A204.1 (cell line): ENCODE results near the gene CNPY2.
"Not testable (repeated sequence)": the region's sequence is repeated elsewhere in the genome, so short reads cannot be mapped to it uniquely, and the experiment has no call there.

Experiments
- FAIRE-seq: peaks from 2 replicates; lab custom pipeline; 2012; peaks lifted over from hg19 to GRCh38; lab: Jason Lieb, UNC

The CNPY2 gene

DNA sequence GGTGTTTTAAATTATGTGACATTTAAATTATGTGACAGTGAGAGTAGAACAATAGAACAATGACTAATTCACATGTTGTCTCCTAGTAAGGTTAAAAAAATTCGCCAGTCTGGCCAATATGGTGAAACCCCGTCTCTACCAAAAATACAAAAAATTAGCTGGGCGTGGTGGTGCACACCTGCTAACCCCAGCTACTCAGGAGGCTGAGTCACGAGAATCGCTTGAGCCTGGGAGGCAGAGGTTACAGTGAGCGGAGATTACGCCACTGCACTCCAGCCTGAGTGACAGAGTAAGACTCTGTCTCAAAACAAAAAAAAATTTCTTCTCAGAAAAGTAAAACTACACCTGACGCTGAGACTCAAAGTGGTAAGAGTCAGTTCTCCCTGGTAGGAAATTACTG is 18.4 kb downstream of the CNPY2 start:
- no peak for FAIRE-seq

GRCh38 chr12:56296295-56296694 is 19.5 kb downstream of the CNPY2 start:
- FAIRE-seq, result no peak

- no peak for FAIRE-seq
These were observed 22.0 kb downstream of the CNPY2 start for GRCh38 chr12:56293795-56294194.

DNA sequence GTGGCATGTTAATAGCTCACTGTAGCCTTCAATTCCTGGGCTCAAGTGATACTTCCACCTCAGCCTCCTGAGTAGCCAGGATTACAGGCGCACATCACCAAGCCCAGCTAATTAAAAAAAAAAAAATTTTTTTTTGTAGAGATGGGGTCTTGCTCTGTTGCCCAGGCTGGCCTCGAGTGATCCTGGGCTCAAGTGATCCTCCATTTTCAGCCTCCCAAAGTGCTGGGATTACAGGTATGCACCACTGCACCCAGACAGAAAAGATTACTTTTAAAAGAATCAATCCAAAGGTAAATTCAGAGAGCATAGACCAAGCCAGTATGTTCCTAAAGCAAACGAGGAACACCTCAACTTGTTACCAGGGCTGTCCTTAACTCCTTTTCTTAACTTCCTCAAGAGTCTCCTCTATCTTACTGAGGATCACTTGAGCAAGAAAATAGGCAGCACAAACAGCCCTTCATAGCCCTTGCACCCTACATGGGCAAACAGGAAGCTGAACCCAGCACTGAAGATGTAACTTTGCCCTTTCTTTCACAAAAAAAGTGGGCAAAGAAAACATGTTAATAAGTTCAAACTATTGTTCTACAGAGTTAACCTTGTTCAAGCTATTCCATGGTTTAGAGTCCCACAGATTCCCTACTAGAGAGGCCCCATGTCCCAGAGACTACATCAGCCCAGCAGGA is 26.9 kb downstream of the CNPY2 start:
- FAIRE-seq, result no peak

DNA sequence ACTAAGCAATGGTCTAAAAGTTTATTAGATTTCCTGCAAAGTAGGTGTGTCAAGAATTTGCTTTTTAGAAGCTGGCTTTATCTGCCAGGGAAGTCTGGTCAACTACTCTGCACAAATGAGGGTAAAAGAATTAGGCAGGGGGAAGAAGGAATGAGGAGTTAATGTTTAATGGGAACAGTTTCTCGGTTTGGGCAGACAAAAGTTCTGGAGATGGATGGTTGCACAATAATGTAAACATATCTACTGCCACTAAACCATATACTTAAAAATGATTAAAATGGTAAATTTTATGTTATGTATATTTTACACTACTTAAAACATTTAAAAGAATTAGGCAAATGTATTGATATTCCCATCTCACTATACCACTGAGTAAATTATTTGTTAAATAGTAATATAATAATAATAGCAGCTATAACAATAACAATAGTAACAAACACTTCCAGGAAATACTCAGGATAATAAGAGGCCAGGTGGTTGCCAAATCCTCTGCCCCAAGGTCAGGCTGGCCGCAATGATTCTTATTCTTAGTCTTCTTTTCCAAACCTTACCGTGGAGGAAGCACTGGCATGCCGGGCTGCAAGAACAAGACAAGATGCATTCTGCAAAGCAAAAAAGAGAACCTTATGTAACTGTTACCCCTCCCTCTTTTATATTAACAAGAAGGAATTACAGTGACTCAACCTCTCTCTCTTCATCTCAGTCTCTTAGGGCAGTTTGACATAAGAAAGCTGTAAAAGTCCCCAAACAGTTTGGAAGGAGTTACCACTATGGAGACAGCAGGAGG is 29.6 kb downstream of the CNPY2 start:
- FAIRE-seq, result no peak

GRCh38 chr12:56284263-56284662 is 31.5 kb downstream of the CNPY2 start:
- FAIRE-seq, result not testable (repeated sequence)

- no peak for FAIRE-seq
These were observed 33.2 kb downstream of the CNPY2 start for GRCh38 chr12:56282579-56282978.

DNA sequence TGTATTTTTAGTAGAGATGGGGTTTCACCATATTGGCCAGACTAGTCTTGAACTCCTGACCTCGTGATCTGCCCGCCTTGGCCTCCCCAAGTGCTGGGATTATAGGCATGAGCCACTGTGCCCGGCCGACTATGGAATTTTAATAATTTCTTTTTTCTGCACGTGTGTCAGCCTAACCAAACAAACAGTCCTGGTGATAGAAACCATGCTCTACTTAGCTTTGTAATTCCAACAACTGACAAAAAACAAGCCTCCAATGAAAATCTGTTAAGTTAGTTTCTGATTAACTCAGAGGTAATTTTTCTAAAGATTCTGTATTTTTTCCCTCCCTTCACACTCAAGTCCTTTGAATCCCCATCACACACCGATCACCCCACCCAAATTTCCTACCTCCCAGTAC is 33.8 kb downstream of the CNPY2 start:
- FAIRE-seq, result no peak

- FAIRE-seq, result no peak
These were observed 34.9 kb downstream of the CNPY2 start for GRCh38 chr12:56280849-56281248.

GRCh38 chr12:56278905-56279304 is 36.9 kb downstream of the CNPY2 start:
- no peak for FAIRE-seq

GRCh38 chr12:56274299-56274698 is 41.5 kb downstream of the CNPY2 start:
- no peak for FAIRE-seq

- not testable (repeated sequence) for FAIRE-seq
These were observed 43.3 kb downstream of the CNPY2 start for GRCh38 chr12:56272468-56272867.

GRCh38 chr12:56271031-56271430 is 44.8 kb downstream of the CNPY2 start:
- no peak for FAIRE-seq

DNA sequence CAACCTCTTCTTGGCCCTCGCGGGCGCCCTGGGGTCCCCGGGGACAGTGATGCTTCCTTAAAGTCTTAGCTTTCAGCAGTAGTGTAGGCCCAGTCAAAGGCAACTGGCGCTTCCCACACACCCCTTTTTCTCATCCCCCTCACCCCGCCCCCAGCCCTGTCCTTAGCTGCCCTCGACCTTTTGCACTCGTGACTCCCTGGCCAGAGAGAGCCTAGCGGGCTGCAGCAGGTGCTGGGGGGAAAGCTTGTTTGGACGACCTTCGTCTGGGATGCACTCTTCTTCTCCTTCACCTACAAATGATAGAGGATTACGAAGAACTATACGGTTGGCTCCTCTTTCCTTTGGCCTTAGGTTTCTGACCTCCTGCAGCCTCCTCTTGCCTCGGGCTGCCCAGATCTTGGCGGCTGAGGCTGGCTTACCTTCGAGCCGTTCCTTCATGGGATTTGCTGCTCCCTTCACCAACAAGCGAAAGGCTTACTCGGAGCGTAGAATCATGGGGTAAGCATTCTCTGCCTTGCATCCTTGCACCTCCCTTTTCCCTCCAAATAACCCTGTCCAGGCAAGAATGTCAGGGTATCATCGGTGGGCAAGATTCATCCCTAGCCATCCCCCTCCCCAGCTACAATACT is 48.2 kb downstream of the CNPY2 start:
- no peak for FAIRE-seq

DNA sequence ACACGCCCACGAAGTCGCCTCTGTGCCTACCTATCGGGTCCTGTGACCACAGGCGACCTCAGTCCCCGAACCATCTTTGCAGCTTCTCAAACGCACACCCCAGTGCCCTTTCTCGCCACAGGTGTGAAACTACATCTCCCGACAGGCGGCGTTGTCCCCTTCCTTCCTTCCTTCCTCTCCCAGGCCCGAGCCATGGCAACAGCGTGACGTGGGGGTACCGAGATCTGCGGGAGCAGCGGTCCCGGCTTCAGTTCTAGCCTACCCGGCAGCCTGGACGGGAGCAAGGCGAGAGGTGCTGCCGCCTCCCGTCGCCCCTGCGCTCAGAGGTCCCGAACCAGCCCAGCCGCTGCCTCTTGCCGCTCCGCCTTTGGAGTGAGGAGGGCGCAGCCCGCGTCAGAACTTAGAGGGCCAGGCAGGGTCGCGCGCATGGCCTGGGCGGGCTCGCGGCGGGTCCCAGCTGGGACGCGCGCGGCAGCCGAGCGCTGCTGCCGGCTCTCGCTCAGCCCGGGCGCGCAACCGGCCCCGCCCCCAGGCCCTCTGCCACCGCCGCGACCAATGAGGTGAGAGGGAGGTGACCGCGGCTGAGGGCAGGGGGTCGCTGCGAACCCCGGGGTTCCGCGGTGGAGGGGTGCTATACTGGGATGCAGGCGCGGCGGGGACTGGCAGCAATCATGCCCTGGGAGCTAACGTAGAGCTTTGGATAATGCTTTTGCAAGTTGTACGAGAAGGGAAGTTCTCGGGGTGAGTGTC is 48.9 kb downstream of the CNPY2 start, which contains the start of gene COQ10A:
TSS of gene COQ10A (plus strand) at position 250 of the 750 bp plus-strand sequence. CDS start at position 427, 177 bp downstream.
- FAIRE-seq, result no peak

DNA sequence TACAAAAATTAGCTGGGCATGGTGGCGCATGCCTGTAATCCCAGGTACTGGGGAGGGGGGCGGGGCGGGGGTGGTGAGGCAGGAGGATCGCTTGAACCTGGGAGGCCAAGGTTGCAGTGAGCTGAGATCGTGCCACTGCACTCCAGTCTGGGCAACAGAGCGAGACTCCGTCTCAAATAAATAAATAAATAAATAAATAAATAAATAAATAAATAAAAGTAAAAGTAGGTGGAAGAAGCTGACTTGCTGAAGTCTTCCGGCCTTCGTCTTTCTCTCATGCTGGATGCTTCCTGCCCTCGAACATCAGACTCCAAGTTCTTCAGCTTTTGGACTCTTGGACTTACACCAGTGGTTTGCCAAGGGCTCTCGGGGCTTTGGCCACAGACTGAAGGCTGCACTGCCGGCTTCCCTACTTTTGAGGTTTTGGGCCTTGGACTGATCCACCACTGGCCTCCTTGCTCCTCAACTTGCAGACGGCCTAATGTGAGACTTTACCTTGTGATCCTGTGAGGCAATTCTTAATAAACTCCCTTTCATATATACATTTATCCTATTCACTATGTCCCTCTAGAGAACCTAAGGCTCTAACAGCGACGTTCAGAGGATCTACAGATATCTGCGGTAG is 49.6 kb downstream of the CNPY2 start:
- not testable (repeated sequence) for FAIRE-seq

GRCh38 chr12:56262955-56263354 is 52.8 kb downstream of the CNPY2 start:
- FAIRE-seq, result not testable (repeated sequence)

GRCh38 chr12:56261503-56262232 is 54.1 kb downstream of the CNPY2 start:
- FAIRE-seq, result no peak

GRCh38 chr12:56260921-56261320 is 54.9 kb downstream of the CNPY2 start:
- FAIRE-seq, result no peak

GRCh38 chr12:56260380-56260779 is 55.4 kb downstream of the CNPY2 start:
- FAIRE-seq, result no peak
